NCI-H524 treated with DMSO at 0.1 percent for 48 hours (cell line): ENCODE measurements around the gene RAD54L.
"Not testable (repeated sequence)": the region's sequence is repeated elsewhere in the genome, so short reads cannot be mapped to it uniquely, and the experiment has no call there.

Source experiments
- DNase-seq: peaks from one replicate; lab custom pipeline; 2025; lab: John Stamatoyannopoulos, UW

The RAD54L gene

GRCh38 chr1:46247436-46248121 is at the start of gene RAD54L:
RAD54L (plus strand) TSS chr1:46247763; CDS start chr1:46248406, 643 bp downstream.
- DNase-seq: peak; percentile 93

GRCh38 chr1:46197964-46198811 is 49.4 kb upstream of the RAD54L start, which contains the start of gene POMGNT1:
POMGNT1 (minus strand) TSS chr1:46198434; CDS start chr1:46197821, 613 bp downstream.
- DNase-seq: no peak

- DNase-seq: no peak
Measured at GRCh38 chr1:46199233-46199749, 48.3 kb upstream of the RAD54L start.

GRCh38 chr1:46203738-46204405 is 43.7 kb upstream of the RAD54L start:
- no peak for DNase-seq

- no peak for DNase-seq
Measured at GRCh38 chr1:46204406-46204742, 43.2 kb upstream of the RAD54L start.

- no peak for DNase-seq
Measured at GRCh38 chr1:46205141-46205540, 42.4 kb upstream of the RAD54L start.

GRCh38 chr1:46205791-46206190 is 41.8 kb upstream of the RAD54L start:
- DNase-seq: no peak

- no peak for DNase-seq
Measured at GRCh38 chr1:46206399-46206798, 41.2 kb upstream of the RAD54L start.

GRCh38 chr1:46210561-46210960 is 37.0 kb upstream of the RAD54L start:
- DNase-seq: no peak

- no peak for DNase-seq
Measured at GRCh38 chr1:46211051-46211450, 36.5 kb upstream of the RAD54L start.

- no peak for DNase-seq
Measured at GRCh38 chr1:46215504-46215903, 32.1 kb upstream of the RAD54L start.

GRCh38 chr1:46218443-46218842 is 29.1 kb upstream of the RAD54L start:
- DNase-seq: no peak

- DNase-seq: no peak
Measured at GRCh38 chr1:46219551-46220520, 27.7 kb upstream of the RAD54L start.

GRCh38 chr1:46220808-46221207 is 26.8 kb upstream of the RAD54L start:
- no peak for DNase-seq

- no peak for DNase-seq
Measured at GRCh38 chr1:46221749-46222148, 25.8 kb upstream of the RAD54L start.

- not testable (repeated sequence) for DNase-seq
Measured at GRCh38 chr1:46223055-46223454, 24.5 kb upstream of the RAD54L start.

- DNase-seq: no peak
Measured at GRCh38 chr1:46223472-46223943, 24.1 kb upstream of the RAD54L start.

GRCh38 chr1:46224966-46225365 is 22.6 kb upstream of the RAD54L start:
- DNase-seq: no peak

- not testable (repeated sequence) for DNase-seq
Measured at GRCh38 chr1:46231231-46231630, 16.3 kb upstream of the RAD54L start.

GRCh38 chr1:46236882-46237281 is 10.7 kb upstream of the RAD54L start:
- DNase-seq: no peak

GRCh38 chr1:46238865-46239264 is 8.7 kb upstream of the RAD54L start:
- DNase-seq: not testable (repeated sequence)
